ENCODE measurements around the gene PCLAF.
"Not testable (repeated sequence)": the region's sequence is repeated elsewhere in the genome, so short reads cannot be mapped to it uniquely, and the experiment has no call there.

- not testable (repeated sequence) for TF ChIP-seq CTCF (IDR thresholded peaks at IDR 0.05; ENCODE audit: low read depth, low read length, missing input control); GABPA (IDR thresholded peaks at IDR 0.05 in 1 of 2, conservative IDR thresholded peaks at IDR 0.05 in 1 of 2); MAX (IDR thresholded peaks at IDR 0.05); YY1 (IDR thresholded peaks at IDR 0.05); ZBTB33 (IDR thresholded peaks at IDR 0.05); EGR1 (IDR thresholded peaks at IDR 0.05; ENCODE audit: low read depth in 2 of 2); ATF3 (IDR thresholded peaks at IDR 0.05); TAF1 (conservative IDR thresholded peaks at IDR 0.05); SP1 (IDR thresholded peaks at IDR 0.05); RXRA (IDR thresholded peaks at IDR 0.05); RAD21 (IDR thresholded peaks at IDR 0.05); REST (IDR thresholded peaks at IDR 0.05)
These were observed 35.0 kb downstream of the PCLAF start for GRCh38 chr15:64346242-64346641.

Measured in liver (tissue), 3 donors.